HG03342 (cell line): ENCODE measurements around the gene MANSC4.
"Not testable (repeated sequence)": the region's sequence is repeated elsewhere in the genome, so short reads cannot be mapped to it uniquely, and the experiment has no call there.

Source experiments
- ATAC-seq: cut with Tn5 transposase; IDR thresholded peaks from one replicate; pipeline ENCODE4 v1.9.1; 2021; ENCODE audit warnings: mild to moderate bottlenecking, moderate library complexity; ENCODE audit not compliant: unreplicated experiment

MANSC4 gene

DNA sequence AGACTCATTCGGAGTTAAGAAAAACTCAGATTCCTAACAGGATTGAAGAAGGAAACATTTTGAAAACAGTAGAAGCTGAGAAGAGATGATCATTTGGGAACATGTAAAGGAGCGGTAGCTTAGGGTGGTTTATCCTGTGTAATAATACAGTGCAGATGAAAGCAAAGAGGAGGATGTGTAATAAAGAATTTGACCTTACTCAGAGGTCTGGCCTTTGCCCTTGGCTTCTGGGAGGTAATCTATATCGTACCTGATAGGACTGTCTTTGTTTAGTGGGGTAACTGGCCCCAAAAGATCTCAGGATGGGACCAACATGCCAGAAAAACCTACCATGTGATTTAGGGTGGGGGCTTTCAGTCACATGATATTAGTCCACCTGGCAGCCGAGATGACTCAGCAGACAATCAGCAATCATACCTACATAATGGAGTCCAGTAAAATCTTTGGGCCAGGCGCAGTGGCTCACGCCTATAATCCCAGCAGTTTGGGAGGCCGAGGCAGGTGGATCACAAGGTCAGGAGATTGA is 23.3 kb downstream of the MANSC4 start:
- ATAC-seq: no peak

DNA sequence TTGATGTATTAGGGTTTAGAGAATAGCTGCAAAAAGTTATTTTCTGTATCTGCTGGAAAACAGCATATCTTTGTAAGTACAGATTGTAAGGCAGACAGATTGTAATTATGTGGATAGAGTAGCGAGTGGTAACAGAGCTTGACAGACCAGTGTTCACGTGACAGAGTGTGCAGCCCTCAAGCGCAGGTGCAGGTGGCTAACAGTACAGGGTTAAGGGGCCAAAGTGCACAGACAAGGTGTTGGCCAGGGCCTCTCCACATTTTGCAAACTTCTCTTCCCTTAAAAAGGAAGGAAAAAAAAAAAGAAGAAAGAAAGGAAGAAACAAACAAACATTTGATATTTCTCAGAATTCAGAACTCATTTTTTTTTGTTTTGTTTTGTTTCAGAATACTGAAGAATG is 25.2 kb downstream of the MANSC4 start:
- no peak for ATAC-seq

DNA sequence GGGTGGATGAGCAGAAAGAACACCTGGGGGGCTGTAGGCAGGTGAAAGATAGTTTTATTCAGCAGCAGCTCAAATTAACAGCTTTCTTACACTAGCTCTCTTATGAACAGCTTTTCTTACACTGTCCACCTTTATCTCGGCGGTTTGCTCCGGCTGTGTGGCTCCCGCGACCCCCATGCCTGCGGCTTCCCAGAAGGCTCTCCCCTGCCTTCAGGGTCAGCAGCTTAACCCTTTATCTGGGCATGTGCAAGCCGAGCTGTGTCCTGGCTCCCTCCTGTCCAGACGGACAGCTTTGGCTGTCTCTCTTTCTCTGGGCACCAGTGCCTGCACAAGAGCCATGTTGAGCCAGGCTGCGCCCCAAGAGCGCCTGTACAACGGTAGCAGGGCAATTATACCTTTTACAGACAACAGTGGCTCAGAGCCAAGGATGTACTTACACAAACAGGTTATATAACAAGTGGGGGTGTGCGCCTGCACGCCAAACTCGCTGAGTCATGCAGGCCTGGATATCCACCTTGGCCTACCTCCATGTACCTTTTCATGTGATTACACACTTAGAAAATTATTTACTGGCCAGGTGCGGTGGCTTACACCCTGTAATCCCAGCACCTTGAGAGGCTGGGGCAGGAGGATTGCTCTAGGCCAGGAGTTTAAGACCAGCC is 28.5 kb downstream of the MANSC4 start:
- ATAC-seq: no peak

DNA sequence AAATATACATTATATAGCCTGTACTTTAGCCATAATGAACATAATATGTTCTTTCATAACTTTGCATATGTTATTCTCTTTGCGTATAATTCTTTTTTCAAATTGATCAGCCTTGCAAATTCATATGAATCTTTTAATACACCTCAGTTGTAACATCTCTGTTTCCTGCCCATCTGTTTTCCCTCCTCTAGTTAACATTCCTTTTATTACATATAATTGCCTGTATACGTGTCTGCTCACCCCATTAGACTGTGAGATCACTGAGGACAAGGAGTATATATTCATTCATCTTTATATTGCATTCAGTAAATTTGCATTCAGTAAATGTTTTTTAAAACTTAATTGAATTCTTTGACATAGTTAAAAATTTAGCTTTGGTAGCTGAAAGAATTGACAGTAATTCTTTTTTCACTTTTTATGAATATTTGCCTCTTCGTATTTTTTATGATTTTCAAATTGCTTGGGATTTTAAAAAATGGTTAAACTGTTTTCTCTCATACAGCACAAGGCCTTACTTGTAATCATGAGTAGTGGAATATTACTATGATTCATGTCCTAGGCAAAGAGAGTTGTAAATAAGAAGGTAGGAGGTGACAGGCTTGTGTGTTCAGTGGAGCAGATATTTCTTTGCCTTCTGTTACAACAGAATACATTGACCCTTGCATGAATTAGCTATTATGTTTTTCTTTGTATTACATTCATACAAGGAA is 32.8 kb downstream of the MANSC4 start:
- ATAC-seq: no peak

DNA sequence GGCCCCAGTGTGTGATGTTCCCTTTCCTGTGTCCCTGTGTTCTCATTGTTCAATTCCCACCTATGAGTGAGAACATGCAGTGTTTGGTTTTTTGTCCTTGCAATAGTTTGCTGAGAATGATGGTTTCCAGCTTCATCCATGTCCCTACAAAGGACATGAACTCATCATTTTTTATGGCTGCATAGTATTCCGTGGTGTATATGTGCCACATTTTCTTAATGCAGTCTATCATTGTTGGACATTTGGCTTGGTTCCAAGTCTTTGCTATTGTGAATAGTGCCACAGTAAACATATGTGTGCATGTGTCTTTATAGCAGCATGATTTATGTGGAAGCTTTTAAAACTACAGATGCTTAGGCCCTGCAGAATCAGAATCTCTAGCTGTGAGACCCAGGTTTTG is 34.3 kb downstream of the MANSC4 start:
- not testable (repeated sequence) for ATAC-seq

DNA sequence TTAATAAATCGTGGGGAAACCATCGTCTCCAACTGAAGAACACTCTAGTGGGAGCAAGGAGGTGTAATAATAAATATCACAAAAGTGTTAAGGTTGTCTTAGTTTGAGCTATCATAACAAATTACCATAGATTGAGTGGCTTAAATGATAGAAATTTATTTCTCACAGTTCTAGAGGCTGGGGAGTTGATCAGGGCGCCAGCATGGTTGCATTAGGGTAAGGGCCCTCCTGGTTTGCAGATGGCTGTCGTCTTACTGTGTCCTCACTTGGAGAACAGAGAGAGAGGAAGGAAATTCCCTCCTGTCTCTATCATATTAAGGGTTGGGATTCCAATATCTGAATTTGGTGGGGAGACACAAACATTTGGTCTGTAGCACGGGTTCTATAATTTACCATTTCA is 36.4 kb downstream of the MANSC4 start:
- no peak for ATAC-seq

DNA sequence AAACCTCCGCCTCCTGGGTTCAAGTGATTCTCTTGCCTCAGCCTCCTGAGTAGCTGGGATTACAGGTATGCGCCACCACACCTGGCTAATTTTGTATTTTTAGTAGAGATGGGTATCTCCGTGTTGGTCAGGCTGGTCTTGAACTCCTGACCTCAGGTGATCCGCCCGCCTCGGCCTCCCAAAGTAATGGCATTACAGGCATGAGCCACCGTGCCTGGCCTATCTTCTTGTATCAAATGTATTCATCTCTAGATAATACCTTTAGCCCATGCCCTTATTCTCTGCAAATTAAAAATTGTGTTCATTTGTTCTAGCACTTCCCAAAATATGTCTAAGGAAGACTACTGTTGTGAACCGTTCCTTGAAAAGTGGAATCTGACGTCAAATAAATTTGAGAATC is 45.7 kb downstream of the MANSC4 start:
- not testable (repeated sequence) for ATAC-seq

DNA sequence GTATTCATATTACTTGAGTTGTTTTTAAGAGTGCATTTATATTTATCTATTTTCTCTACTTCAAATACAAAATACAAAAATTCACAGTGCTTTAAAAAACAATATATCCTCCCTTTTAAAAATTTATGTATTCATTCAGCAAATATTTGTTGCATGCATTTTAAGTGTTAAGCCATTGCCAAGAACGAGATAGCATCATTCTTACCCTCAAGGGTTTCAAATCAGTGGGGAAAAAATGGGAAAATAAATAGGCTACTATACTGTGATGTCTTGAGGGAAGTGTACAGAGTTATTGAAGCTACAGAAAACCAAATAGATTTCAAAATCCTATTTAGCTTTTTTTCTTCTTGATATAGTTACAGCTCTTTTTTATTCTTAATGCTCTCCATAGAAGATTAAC is 46.2 kb downstream of the MANSC4 start:
- no peak for ATAC-seq

DNA sequence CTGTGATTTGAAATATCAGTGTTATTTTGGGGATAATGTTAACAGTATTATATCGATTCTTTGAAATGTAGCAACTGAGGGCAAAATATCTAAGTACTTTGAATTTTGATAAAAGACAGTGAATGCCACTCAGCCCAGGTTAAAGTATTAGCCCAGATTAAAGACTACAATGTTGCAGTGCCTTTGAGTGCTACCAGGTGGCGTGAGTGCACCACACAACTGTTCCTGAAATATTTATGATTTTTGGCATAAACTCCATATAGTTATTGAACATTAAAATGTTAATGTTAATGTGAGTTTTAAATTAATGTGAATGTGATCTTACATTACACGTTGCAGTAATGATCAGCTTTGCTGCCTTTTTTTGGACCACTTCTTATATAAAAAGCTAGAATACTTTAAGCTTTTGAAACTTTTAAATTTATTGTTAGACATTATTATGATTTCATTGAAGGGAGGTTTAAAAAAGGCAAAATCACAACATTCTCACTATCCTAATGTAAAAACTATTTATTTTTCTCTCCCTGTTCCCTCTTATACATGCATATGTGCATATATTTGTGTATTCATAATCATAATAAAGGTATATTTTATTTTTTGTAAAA is 46.9 kb downstream of the MANSC4 start:
- ATAC-seq: no peak

DNA sequence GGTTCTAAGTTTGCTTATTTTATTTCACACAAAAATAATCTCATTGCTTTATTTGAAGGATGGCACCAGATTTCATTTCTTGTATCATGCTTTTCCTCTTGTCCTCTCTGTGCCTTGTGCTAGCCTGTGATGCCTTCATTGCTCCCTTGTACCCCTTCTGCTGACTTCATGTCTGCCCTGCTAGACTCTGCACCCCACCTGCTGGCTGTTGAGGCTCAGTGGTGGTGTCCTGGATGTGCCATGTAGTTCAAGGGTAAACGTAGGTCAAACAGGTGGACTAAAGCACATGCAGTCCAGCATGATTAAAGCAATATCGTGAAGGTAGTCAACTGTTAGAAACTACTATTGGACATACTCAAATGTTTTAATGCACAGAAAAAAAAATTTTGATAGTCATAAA is 47.8 kb downstream of the MANSC4 start:
- peak; percentile 47 for ATAC-seq

DNA sequence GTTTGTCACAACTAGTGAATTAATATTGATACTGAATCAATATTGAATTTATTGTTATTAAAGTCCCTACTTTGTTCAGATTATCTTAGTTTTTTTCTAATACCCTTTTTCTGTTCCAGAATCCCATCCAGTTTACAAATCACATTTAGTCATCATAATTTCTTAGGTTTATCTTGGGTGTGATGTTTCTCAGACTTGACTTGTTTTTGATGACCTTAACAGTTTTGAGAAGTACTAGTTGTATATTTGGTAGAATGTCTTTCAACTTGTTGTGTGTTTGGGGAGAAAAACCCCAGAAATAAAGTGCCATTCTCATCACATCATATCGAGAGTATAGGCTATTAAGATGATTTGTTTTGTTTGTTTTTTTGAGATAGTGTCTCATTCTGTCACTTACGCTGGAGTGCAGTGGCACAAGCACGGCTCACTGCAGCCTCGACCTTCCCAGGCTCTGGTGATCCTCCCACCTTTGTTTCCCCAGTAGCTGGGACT is 49.9 kb downstream of the MANSC4 start:
- ATAC-seq: no peak

DNA sequence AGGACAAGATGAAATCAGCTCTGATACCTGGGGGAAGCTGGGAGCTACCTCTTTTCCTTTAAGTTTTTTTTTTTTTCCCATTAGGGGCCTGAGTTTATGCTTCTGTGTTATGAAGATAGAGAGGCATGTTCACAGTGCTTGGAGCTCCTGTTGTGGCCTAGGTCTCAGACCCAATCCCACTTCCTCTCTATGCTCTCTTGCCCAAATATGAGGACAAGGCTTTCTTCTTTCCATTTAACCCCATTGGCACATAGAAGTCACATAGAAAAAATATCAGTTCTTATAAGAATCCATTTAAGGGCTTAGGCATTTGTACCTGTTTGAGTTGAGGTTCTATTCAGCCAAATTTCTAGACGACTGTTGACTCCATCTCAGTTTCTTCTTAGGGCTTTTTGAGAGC is 56.8 kb downstream of the MANSC4 start:
- ATAC-seq: no peak
